ENCODE results near the gene C9orf153. TPM values are rescaled to one million over a fixed set of nuclear protein-coding genes. Genes with fewer than 3 reads are reported as not detected.
A peak's percentile ranks its signal among the peaks of the same experiment; 100 is the strongest.

The C9orf153 gene
- total RNA-seq, 4 donors from 2014 or later = 0.33 to 0.46 TPM; not detected in 2

DNA sequence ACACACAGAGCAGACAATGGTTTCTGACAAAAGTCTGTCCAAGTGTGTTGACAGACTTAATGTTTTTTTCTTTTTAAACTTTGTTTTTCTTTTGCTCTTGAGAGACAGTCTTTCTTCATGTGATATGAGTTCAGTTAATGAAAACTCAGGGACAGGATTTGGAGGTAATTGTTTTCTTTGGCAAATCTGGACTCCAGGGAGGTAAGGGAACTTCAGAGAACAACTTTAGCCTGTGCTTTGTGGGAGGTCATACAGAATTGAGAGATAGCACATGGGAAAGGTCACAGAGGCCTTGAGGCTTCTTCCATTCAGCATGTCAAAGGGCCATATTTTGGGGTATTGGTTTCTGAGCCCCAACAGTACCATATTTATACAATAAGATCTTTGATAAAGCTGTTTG lies 9.3 kb downstream of the C9orf153 start:
- Histone ChIP-seq H3K4me1 (no peaks in the 10 kb centered on the region), H3K9me3 (no peaks in the 10 kb centered on the region), H3K4me3 (no peak overlapping the region), H3K27me3 (no peaks in the 10 kb centered on the region), H3K36me3 (no peaks in the 10 kb centered on the region), H3K27ac (replicated peaks in 1 of 4) (no peak overlapping the region)
- TF ChIP-seq EP300 (IDR thresholded peaks at IDR 0.05) (no peak), POLR2AphosphoS5 (IDR thresholded peaks at IDR 0.05) (no peak), CTCF (IDR thresholded peaks at IDR 0.05) (no peak), POLR2A (IDR thresholded peaks at IDR 0.05; ENCODE audit: low read depth) (no peak)
- intact Hi-C loops (cut with DNase I) = no loop called here
- DNase-seq (ENCODE audit: extremely low spot score) = no peak

- no peaks in the 10 kb centered on the region for H3K4me1 ChIP-seq
- H3K27me3 ChIP-seq = no peaks in the 10 kb centered on the region
- no peak overlapping the region for H3K27ac ChIP-seq (replicated peaks in 1 of 4)
- H3K9me3 ChIP-seq = no peaks in the 10 kb centered on the region
- H3K36me3 ChIP-seq = no peaks in the 10 kb centered on the region
- intact Hi-C loops (cut with DNase I) = no loop called here
- no peak overlapping the region for H3K4me3 ChIP-seq
- WGBS = 89% methylated on average over 4 of the region's 4 CpGs
- TF ChIP-seq CTCF (IDR thresholded peaks at IDR 0.05) = no peak
- no peak for DNase-seq (ENCODE audit: extremely low spot score)
These were observed 10.7 kb downstream of the C9orf153 start for GRCh38 chr9:86248746-86249145.

DNA sequence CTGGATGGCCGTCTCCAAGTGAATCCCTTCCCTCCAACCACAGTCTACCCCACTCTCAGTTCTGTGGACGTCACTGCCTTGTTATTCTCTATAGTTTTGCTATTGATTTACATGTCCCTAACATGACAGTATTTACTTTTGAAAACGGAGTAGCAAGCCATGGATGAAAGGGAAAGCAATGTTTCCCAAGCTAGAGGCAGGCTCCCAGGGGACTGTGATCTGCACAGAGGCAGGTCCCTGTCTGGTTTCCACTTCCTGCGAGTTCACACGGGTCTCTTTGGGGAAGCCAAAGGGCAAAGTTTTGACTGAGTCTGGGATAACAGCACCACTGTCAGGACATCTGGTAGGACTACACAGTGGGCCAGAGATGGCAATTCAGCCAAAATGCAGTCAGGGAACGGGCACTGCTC lies 12.7 kb downstream of the C9orf153 start:
- WGBS = 55% methylated on average over 6 of the region's 6 CpGs
- Histone ChIP-seq H3K36me3 (no peaks in the 10 kb centered on the region), H3K27ac (replicated peaks in 1 of 4) (no peak overlapping the region), H3K4me3 (no peak overlapping the region), H3K27me3 (no peaks in the 10 kb centered on the region), H3K4me1 (peaks cover 0 to 6% (median 0%) of the 10 kb centered on the region in 4 donors), H3K9me3 (no peaks in the 10 kb centered on the region)
- DNase-seq (ENCODE audit: extremely low spot score) = no peak
- TF ChIP-seq CTCF (IDR thresholded peaks at IDR 0.05) (no peak), POLR2A (IDR thresholded peaks at IDR 0.05; ENCODE audit: low read depth) (no peak), POLR2AphosphoS5 (IDR thresholded peaks at IDR 0.05) (no peak), EP300 (IDR thresholded peaks at IDR 0.05) (no peak)
- intact Hi-C loops (cut with DNase I) = no loop called here

GRCh38 chr9:86242071-86242470 lies 17.4 kb downstream of the C9orf153 start:
- Histone ChIP-seq H3K9me3 (no peaks in the 10 kb centered on the region), H3K27me3 (no peaks in the 10 kb centered on the region), H3K4me1 (peaks cover 0 to 6% (median 0%) of the 10 kb centered on the region in 4 donors), H3K36me3 (no peaks in the 10 kb centered on the region), H3K27ac (replicated peaks in 1 of 4) (no peak overlapping the region), H3K4me3 (no peak overlapping the region)
- TF ChIP-seq EP300 (IDR thresholded peaks at IDR 0.05) (no peak), POLR2AphosphoS5 (IDR thresholded peaks at IDR 0.05) (no peak), POLR2A (IDR thresholded peaks at IDR 0.05; ENCODE audit: low read depth) (no peak), CTCF (IDR thresholded peaks at IDR 0.05) (no peak)
- intact Hi-C loops (cut with DNase I) = no loop called here
- WGBS = 25% methylated on average over 2 of the region's 2 CpGs
- peak; percentile 55 for DNase-seq (ENCODE audit: extremely low spot score)

GRCh38 chr9:86241216-86241615 lies 18.2 kb downstream of the C9orf153 start:
- Histone ChIP-seq H3K36me3 (no peaks in the 10 kb centered on the region), H3K9me3 (no peaks in the 10 kb centered on the region), H3K27me3 (no peaks in the 10 kb centered on the region), H3K27ac (replicated peaks in 1 of 4) (no peak overlapping the region), H3K4me3 (no peak overlapping the region), H3K4me1 (peaks cover 0 to 6% (median 0%) of the 10 kb centered on the region in 4 donors)
- intact Hi-C loops (cut with DNase I) = no loop called here
- WGBS = 79% methylated on average over 7 of the region's 7 CpGs
- TF ChIP-seq POLR2A (IDR thresholded peaks at IDR 0.05; ENCODE audit: low read depth) = no peak
- no peak for TF ChIP-seq CTCF (IDR thresholded peaks at IDR 0.05)
- TF ChIP-seq POLR2AphosphoS5 (IDR thresholded peaks at IDR 0.05) = no peak
- no peak for TF ChIP-seq EP300 (IDR thresholded peaks at IDR 0.05)
- DNase-seq (ENCODE audit: extremely low spot score) = peak; percentile 47
